Ishikawa (cell line): Measurements from ENCODE around the gene PRDX2.

Experiments
- CEBPB ChIP-seq: IDR thresholded peaks from 2 replicates; pipeline ENCODE4 v1.6.1; 2012
- CREB1 ChIP-seq: IDR thresholded peaks from 2 replicates; pipeline ENCODE4 v1.6.1; 2012; ENCODE audit warnings: low read depth
- EGR1 ChIP-seq: IDR thresholded peaks from 2 replicates; pipeline ENCODE4 v1.6.1; 2012
- EP300 ChIP-seq: IDR thresholded peaks from 2 replicates; pipeline ENCODE4 v1.6.1; 2012; ENCODE audit warnings: borderline replicate concordance
- FOXM1 ChIP-seq: IDR thresholded peaks from 2 replicates; pipeline ENCODE4 v1.6.1; 2012; ENCODE audit warnings: low read depth, borderline replicate concordance
- NFIC ChIP-seq: IDR thresholded peaks from 2 replicates; pipeline ENCODE4 v1.6.1; 2012
- RAD21 ChIP-seq: IDR thresholded peaks from 2 replicates; pipeline ENCODE4 v1.6.1; 2012; ENCODE audit warnings: low read depth
- REST ChIP-seq: IDR thresholded peaks from 2 replicates; pipeline ENCODE4 v1.6.1; 2012; ENCODE audit warnings: low read depth, mild to moderate bottlenecking
- TAF1 ChIP-seq: IDR thresholded peaks from 2 replicates; pipeline ENCODE4 v1.6.1; 2012; ENCODE audit warnings: low read depth, mild to moderate bottlenecking
- TCF12 ChIP-seq: IDR thresholded peaks from 2 replicates; pipeline ENCODE4 v1.6.1; 2012; ENCODE audit warnings: low read depth
- TEAD4 ChIP-seq: IDR thresholded peaks from 2 replicates; pipeline ENCODE4 v1.6.1; 2012
- YY1 ChIP-seq: IDR thresholded peaks from 2 replicates; pipeline ENCODE4 v1.6.1; 2012; ENCODE audit warnings: low read depth
- TF ChIP-seq, protein P1 (sequence below): IDR thresholded peaks from 2 replicates; pipeline ENCODE4 v1.6.1; 2012
- TF ChIP-seq, protein P2 (sequence below): IDR thresholded peaks from 2 replicates; pipeline ENCODE4 v1.6.1; 2012

DNA sequence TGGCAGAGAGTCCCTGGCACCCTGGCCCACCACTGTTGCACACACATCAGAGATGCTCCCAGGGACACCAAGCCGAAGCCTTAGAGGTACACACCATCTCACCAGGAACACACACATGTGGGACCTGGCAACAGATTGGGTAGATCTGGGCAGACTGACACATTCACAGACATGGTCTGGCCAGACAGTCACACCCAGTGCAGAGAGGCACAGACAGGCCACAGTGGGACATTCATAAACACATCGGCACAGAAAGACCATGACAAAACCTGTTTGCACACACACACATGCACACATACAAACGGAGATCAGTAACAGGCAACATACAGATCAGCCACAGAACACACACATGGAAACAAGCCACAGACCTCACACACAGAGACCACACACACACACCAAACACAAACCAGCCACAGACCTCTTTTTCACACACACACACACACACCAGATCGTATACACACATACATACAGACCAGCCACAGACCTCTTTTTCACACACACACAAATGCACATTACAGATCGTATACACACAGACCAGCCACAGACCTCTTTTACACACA, 16.6 kb downstream of the PRDX2 start:
- TF ChIP-seq YY1 (no peak), EGR1 (no peak), TAF1 (no peak), TCF12 (no peak), EP300 (no peak), NFIC (no peak), FOXM1 (no peak), CREB1 (no peak), CEBPB (no peak), RAD21 (no peak), TEAD4 (no peak), REST (no peak)
- TF ChIP-seq, protein P1, sequence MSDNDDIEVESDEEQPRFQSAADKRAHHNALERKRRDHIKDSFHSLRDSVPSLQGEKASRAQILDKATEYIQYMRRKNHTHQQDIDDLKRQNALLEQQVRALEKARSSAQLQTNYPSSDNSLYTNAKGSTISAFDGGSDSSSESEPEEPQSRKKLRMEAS: no peak
- TF ChIP-seq, protein P2, sequence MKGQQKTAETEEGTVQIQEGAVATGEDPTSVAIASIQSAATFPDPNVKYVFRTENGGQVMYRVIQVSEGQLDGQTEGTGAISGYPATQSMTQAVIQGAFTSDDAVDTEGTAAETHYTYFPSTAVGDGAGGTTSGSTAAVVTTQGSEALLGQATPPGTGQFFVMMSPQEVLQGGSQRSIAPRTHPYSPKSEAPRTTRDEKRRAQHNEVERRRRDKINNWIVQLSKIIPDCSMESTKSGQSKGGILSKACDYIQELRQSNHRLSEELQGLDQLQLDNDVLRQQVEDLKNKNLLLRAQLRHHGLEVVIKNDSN: no peak
